Measurements from ENCODE around the gene LAMA3.

LAMA3 gene

GRCh38 chr18:23880931-23881617 lies 191.8 kb downstream of the LAMA3 start:
- no peak for DNase-seq

DNA sequence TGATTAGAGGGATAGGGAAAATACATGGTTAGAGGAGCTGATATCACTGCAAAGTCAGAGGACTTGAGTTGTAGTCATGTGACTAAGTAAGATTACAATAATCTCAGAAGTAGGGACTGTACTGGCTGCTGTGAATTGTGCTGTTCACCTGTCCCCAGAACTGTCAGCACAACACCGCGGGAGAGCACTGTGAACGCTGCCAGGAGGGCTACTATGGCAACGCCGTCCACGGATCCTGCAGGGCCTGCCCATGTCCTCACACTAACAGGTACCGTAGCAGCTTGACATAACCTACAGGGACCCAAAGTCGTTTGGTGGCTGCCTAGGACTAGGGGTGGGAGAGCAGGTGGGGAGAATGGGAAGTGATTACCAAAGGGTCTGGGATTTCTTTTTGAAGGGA lies 192.5 kb downstream of the LAMA3 start:
- DNase-seq: no peak

GRCh38 chr18:23882616-23883276 lies 193.5 kb downstream of the LAMA3 start:
- no peak for DNase-seq

DNA sequence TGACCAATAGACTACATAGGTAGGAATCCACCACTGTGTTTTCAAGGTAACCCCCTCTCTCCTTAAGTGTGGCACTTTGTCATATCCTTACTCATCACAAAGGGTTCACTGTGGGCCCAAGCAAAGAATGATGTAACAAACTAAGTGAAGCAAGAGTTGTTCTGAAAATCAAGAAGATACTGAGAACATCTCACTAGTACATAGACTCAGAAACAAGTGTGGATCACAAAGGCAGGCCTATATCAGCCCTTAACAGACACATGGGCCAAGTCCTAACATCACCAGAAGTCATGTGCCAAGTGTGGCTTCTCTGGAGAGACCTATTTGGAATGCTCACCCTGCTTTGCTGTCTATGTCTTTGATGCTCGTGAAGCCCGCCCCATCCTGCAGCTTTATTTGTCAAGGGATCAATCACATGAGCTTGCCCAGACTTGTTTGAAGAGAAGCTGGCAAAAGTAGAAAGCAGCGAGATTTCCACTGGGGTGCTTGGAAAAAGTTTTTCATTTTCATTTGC lies 194.1 kb downstream of the LAMA3 start:
- no peak for DNase-seq

DNA sequence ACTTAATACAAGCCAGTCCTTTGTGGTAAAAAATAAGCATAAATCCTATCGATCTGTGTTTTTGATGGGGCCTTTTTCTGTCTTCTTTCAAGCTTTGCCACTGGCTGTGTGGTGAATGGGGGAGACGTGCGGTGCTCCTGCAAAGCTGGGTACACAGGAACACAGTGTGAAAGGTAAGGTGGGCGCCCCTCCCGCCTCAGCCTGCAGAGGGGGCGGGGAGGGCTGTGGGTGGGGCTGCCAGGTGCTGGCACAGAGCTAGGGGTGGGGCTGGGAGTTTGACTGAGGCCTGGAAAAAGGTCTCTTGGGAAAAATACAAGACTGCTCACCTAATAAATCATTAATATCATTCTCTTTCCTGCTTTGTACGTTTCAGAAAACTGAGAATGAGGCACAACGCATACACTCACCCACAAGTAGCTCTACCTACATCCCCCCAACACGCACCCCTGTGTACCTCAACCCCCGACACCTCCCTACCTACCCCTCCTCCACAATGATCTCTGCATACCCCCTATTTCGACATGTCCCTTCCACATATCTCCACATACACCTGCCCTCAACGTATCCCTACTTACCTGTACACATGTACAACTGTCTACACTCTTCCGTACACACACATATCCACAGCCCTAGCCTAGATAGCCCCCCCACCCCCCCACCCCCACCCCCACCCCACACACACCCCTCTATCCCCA lies 195.6 kb downstream of the LAMA3 start:
- DNase-seq: no peak

- no peak for DNase-seq
Observed at GRCh38 chr18:23885750-23886149, 196.5 kb downstream of the LAMA3 start.

- DNase-seq: no peak
Observed at GRCh38 chr18:23887035-23887434, 197.8 kb downstream of the LAMA3 start.

DNA sequence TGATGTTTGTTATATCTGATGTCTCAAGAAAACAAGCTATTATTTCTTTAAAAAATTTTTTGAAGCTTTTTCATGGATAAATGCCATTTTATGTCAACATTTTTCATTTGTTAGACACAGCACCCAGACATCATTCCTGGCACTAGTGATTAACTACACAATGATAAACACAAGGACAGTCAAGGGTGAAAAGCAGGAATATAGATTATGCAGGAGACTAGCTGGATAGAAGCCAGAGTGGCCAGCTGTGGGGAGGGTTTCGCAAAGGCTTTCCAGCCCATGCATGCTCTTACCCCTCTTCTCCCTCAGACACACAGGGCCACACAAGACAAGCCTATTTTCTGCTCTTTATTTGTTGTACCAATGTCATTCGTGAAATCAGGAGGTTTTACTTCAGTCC lies 198.2 kb downstream of the LAMA3 start:
- DNase-seq: no peak

GRCh38 chr18:23888881-23889280 lies 199.6 kb downstream of the LAMA3 start:
- no peak for DNase-seq

DNA sequence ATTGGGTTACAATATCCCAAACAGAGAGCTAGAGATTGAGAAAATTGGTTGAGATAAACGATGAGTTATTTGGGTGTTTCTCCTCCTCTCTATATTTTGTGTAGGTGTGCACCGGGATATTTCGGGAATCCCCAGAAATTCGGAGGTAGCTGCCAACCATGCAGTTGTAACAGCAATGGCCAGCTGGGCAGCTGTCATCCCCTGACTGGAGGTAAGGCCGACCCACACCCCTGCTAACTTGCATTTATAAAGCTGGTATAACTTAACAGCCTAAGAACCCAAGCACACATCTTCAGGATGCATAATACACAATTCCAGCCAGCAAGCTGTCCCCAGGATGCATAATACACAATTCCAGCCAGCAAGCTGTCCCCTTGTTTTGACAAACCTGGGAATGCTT lies 200.7 kb downstream of the LAMA3 start:
- DNase-seq: no peak

DNA sequence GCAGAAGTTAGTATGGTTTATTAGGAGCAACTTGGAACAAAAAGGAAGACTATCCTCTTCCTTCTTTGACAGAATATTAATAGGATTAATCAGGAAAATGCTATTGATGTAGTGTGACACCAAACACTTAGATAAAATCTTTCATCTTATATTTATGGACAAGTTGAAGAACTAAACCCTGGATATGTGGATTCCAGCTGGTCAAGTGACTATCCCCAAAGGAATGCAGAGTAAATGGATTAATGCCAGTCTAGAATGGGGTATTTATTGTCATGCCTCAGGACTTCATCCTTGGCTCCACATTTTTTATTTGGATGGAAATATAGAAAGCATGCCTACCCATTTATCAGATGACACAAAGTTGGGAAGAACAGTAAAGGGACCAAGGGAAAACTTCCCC lies 201.3 kb downstream of the LAMA3 start:
- no peak for DNase-seq

DNA sequence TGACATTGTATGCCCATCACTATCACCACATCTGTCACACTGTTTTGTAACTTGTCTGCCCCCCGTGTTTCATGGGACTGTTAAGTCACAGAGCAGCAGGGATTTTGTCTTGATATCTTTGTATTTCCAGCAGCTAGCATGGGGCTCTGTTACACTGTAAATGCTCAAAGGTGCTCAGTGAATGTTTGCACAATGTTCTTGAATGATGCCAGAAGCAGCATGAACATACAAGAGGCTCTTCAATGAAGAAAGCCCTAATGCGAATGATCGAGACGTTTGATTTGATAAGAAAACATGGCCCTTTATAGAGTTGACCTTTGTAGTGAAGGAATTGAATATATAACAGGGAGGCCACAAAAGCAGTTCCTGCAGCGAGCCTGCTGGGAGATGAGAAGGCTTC lies 204.4 kb downstream of the LAMA3 start:
- no peak for DNase-seq

- DNase-seq: no peak
Observed at GRCh38 chr18:23894661-23895175, 205.5 kb downstream of the LAMA3 start.

DNA sequence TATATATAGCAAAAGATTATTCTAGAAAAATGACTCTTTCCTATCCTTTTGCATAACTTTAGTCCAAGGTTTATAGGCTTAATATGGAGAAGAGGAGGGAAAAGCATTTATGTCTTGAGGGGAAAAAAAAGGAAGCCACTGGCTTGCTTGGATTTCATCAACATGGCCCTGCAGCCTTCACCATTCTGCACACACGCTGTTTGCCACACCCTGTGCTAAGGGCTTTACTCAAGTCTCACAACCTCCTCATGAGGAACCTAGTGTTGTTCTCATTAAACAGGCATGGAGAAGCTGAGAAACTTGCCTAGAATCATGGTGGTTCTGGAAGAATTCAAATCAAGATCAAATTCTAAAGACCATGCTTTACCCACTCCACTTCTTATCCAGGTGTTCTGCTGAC lies 208.0 kb downstream of the LAMA3 start:
- no peak for DNase-seq

DNA sequence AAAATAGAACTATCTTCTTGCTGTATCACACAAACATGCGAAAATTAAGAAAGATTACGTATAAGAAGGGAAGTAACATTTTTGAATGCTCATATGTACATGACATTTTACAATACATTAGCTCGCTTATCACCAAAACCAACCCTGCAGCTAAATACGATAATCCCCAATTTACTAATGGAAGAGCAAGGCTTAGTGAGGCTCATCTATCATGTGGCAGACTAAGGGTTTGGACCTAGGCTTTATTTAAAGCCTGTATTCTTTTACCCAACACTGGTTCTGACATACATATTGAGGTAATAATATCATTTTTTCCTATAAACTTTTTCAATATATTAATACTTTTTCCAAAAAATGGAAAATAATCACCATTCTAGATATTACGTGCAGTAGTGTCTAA lies 208.5 kb downstream of the LAMA3 start:
- DNase-seq: no peak

DNA sequence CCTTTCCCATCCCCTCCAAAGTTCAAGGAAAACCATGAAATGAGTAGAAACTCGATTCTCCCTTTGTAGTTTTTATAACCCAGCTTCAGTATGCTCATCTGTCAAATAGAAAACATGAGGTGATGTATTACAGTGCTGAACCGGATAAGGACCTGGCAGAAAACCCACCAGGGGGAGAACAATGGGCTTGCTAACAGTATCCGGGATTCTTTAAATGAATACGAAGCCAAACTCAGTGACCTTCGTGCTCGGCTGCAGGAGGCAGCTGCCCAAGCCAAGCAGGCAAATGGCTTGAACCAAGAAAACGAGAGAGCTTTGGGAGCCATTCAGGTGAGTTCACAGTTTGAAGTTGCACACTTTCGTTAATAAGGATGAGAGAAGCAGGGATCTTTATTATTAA lies 211.7 kb downstream of the LAMA3 start:
- no peak for DNase-seq

- DNase-seq: no peak
Observed at GRCh38 chr18:23902396-23902795, 213.1 kb downstream of the LAMA3 start.

GRCh38 chr18:23903971-23904370 lies 214.7 kb downstream of the LAMA3 start:
- no peak for DNase-seq

GRCh38 chr18:23906658-23907057 lies 217.4 kb downstream of the LAMA3 start:
- no peak for DNase-seq

GRCh38 chr18:23908827-23909226 lies 219.6 kb downstream of the LAMA3 start:
- DNase-seq: no peak

DNA sequence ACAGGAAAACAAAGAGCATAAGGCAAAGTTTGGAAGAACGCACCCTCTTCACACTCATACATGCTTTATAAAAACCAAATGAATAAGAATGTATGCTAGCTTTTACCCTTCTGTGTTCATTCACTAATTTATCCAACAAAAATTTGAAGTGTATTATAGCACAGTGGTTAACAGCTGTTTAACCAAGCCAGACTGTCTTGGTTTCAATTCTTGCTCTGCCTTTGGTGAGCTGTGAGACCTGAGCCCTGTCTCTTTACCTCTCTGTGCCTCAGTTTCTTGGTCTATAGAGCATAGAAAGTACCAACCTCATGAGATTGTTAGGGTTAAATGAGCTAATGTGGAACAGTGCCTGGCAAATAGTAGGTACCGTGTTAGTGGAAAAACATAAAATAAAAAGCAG lies 220.8 kb downstream of the LAMA3 start:
- DNase-seq: no peak

DNA sequence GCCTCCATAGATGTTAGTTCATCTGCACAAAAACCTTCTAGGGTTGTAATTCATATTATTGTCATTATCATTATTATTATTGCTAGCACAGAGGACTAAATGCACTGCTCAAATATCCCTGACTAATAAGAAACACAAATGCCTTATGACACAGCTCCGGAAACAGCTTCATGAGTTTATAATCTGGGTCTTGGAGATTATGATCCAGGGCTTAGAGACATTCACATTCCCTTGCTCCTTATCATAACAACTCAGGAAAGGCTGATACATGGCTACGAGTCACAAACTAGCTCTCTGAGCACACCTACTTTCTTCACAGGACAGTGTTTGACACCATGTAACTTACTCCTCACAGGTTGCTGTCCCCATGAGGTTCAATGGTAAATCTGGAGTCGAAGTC lies 223.1 kb downstream of the LAMA3 start:
- no peak for DNase-seq

DNA sequence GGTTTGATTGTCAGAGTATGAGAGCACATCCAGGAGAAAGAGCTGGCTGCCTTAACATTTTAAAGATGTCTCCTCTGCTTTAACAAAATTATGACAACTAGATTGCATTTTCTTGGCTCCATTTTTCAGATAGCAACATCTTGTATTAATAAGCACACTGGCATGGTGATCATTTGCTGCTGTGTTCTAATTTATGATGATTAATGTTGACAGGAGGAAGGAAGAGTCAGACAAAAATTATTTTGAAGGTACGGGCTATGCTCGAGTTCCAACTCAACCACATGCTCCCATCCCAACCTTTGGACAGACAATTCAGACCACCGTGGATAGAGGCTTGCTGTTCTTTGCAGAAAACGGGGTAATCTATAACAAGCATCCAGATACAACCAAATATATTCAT lies 227.1 kb downstream of the LAMA3 start:
- no peak for DNase-seq

All from NCI-H2107 (cell line).